ENCODE measurements around the gene PNPO. TPM values are rescaled to one million over a fixed set of nuclear protein-coding genes. Genes with fewer than 3 reads are reported as not detected.

The PNPO gene
- polyA plus RNA-seq, 1 of the 3 experiments (the other 2 are of a cell fraction) = 26.1 TPM

DNA sequence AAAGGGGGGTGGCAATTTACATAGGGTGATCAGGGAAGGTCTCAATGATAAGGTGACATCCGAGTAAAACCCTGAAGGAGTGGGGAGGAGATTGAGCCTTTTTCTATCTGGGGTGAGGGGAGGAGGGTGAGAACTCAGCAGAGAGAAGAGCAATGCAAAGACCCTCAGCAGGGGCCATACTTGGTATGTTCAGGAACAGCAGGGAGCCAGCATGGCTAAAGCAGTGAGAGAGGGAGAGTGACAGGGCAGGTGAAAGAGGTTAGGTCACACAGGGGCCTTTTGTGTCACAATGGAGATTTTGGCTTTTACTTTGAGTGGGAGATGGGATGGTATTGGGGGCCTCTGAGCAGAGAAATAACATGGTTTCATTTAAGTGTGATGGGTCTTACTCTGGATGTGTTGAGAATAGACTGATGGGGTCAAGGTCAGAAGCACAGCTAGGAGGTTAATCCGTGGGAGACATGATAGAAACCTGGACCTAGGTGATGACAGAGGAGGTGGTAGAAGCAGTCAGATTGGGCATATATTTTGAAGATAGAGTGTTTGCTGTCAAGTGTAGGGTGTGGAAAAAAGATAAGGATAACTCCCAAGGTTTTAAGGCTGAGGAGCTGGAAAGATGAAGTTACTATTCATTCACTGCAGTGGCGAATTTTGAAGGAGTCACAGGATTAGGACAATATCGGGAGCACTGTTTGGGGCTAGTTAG, 39.2 kb upstream of the PNPO start (continued):
- TF ChIP-seq, protein P1, sequence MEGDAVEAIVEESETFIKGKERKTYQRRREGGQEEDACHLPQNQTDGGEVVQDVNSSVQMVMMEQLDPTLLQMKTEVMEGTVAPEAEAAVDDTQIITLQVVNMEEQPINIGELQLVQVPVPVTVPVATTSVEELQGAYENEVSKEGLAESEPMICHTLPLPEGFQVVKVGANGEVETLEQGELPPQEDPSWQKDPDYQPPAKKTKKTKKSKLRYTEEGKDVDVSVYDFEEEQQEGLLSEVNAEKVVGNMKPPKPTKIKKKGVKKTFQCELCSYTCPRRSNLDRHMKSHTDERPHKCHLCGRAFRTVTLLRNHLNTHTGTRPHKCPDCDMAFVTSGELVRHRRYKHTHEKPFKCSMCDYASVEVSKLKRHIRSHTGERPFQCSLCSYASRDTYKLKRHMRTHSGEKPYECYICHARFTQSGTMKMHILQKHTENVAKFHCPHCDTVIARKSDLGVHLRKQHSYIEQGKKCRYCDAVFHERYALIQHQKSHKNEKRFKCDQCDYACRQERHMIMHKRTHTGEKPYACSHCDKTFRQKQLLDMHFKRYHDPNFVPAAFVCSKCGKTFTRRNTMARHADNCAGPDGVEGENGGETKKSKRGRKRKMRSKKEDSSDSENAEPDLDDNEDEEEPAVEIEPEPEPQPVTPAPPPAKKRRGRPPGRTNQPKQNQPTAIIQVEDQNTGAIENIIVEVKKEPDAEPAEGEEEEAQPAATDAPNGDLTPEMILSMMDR (IDR thresholded peaks at IDR 0.05) = no peak
- TF ChIP-seq TEAD4 (IDR thresholded peaks at IDR 0.05; ENCODE audit: borderline replicate concordance, insufficient read depth) (no peak), ELF1 (IDR thresholded peaks at IDR 0.05) (no peak), MXI1 (IDR thresholded peaks at IDR 0.05; ENCODE audit: low read depth, low read length) (no peak), EZH2phosphoT487 (IDR thresholded peaks at IDR 0.05; ENCODE audit: borderline replicate concordance, low read depth) (no peak)

DNA sequence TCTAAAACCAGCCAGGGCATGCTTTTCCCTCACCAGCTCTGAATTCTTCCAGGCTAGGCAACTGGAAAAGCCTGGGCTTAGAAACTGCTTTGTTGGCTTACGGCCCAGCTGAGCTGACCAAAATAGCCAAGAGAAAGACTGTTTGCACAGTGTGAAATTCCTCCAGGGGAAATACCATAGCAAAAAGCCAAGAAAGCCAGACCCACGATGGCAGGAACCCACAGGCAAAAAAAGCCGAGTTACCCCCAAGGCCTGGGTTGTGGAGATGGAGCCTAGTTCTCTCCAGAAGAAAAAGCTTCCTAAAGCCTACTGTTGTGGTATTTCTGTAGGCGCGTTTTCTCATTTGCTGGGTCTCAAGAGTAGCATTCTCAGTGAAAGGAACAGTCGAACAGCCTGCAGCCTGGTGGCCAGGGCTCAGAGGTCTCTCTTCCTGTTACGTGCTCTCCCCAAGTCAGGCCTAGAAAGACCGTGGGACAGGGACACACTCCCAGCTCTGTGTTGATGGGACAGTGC, 36.1 kb upstream of the PNPO start:
- no peak for DNase-seq
- peaks cover 3 to 8% of the 10 kb centered on the region in 2 experiments; a peak in 2 of 4 replicates for H3K4me1 ChIP-seq (ENCODE audit: control insufficient read depth in 1 of 2, insufficient read depth in 2 of 2, low read depth in 1 of 2, low read length in 1 of 2)
- TF ChIP-seq POLR2AphosphoS5 (IDR thresholded peaks at IDR 0.05; ENCODE audit: low read depth, low read length) (peak; percentile 35; the same call in 1 of the 2 replicates), RFX5 (IDR thresholded peaks at IDR 0.05; ENCODE audit: low read length) (no peak), NFIC (IDR thresholded peaks at IDR 0.05; ENCODE audit: borderline replicate concordance) (peak; percentile 79), GABPA (IDR thresholded peaks at IDR 0.05; ENCODE audit: low read depth) (no peak), TEAD4 (IDR thresholded peaks at IDR 0.05; ENCODE audit: borderline replicate concordance, insufficient read depth) (no peak), EZH2phosphoT487 (IDR thresholded peaks at IDR 0.05; ENCODE audit: borderline replicate concordance, low read depth) (no peak), NRF1 (IDR thresholded peaks at IDR 0.05; ENCODE audit: low read depth, low read length) (no peak)
- TF ChIP-seq, protein P2, sequence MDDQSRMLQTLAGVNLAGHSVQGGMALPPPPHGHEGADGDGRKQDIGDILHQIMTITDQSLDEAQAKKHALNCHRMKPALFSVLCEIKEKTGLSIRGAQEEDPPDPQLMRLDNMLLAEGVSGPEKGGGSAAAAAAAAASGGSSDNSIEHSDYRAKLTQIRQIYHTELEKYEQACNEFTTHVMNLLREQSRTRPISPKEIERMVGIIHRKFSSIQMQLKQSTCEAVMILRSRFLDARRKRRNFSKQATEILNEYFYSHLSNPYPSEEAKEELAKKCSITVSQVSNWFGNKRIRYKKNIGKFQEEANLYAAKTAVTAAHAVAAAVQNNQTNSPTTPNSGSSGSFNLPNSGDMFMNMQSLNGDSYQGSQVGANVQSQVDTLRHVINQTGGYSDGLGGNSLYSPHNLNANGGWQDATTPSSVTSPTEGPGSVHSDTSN (IDR thresholded peaks at IDR 0.05) = no peak
- TF ChIP-seq, protein P3, sequence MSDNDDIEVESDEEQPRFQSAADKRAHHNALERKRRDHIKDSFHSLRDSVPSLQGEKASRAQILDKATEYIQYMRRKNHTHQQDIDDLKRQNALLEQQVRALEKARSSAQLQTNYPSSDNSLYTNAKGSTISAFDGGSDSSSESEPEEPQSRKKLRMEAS (IDR thresholded peaks at IDR 0.05; ENCODE audit: low read depth) = peak; percentile 46; the same call in 1 of the 2 replicates
- WGBS (ENCODE audit: low lambda C conversion rate) = 80% methylated on average over 8 of the region's 8 CpGs
- no peaks in the 10 kb centered on the region for H3K9me3 ChIP-seq
- H3K9ac ChIP-seq = no peak overlapping the region
- H3K36me3 ChIP-seq (replicated peaks in 1 of 2; ENCODE audit: control insufficient read depth in 1 of 2, insufficient read depth in 2 of 2, low read length in 1 of 2) = no peaks in the 10 kb centered on the region
- no peak overlapping the region for H2AFZ ChIP-seq (ENCODE audit: low read depth)
- no peak overlapping the region for H3K4me3 ChIP-seq (ENCODE audit: low read depth in 2 of 2, low read length in 1 of 2)
- CTCF ChIA-PET = interaction anchor here (0.6 to 2.0 kb wide), 8 partner anchors 14 to 113 kb away, joined by 3 to 18 read pairs (median 4); partner anchors contain the start of genes CDK5RAP3, OSBPL7 and SCRN2
- POLR2A ChIA-PET = interaction anchor here (2.3 kb wide), 1 partner anchor 10 kb away, joined by 15 read pairs; the partner anchor contains the start of gene SP2
- peak overlapping the region; percentile 58 to 66 for H3K27ac ChIP-seq (ENCODE audit: low read depth in 2 of 2, low read length in 1 of 2)
- H3K9me2 ChIP-seq = no peaks in the 10 kb centered on the region
- peak overlapping the region; percentile 38; the same call in 1 of the 2 replicates for H3K4me2 ChIP-seq
- peaks cover 4% of the 10 kb centered on the region for H3F3A ChIP-seq (replicated peaks; ENCODE audit: insufficient read depth)
- H4K20me1 ChIP-seq (ENCODE audit: insufficient read depth) = no peaks in the 10 kb centered on the region
- H3K79me2 ChIP-seq (ENCODE audit: insufficient read depth) = peaks cover 21% of the 10 kb centered on the region; the same call in 1 of the 2 replicates
- H3K27me3 ChIP-seq (ENCODE audit: insufficient read depth) = no peaks in the 10 kb centered on the region
